HG02763 (cell line): ENCODE results near the gene PI4K2A.

Experiments used
- ATAC-seq: cut with Tn5 transposase; IDR thresholded peaks from one replicate; pipeline ENCODE4 v1.9.1; 2021; ENCODE audit warnings: mild to moderate bottlenecking, moderate library complexity; ENCODE audit not compliant: unreplicated experiment

The PI4K2A gene

GRCh38 chr10:97703398-97704067 is 63.1 kb downstream of the PI4K2A start:
- no peak for ATAC-seq

GRCh38 chr10:97704341-97704740 is 63.9 kb downstream of the PI4K2A start:
- no peak for ATAC-seq

- no peak for ATAC-seq
Measured at GRCh38 chr10:97705006-97705670, 64.7 kb downstream of the PI4K2A start.

GRCh38 chr10:97707134-97707861 is 66.8 kb downstream of the PI4K2A start:
- no peak for ATAC-seq

- ATAC-seq: no peak
Measured at GRCh38 chr10:97708167-97708566, 67.7 kb downstream of the PI4K2A start.

- ATAC-seq: no peak
Measured at GRCh38 chr10:97708976-97709946, 68.8 kb downstream of the PI4K2A start.

GRCh38 chr10:97711640-97712572 is 71.4 kb downstream of the PI4K2A start:
- ATAC-seq: no peak

- ATAC-seq: no peak
Measured at GRCh38 chr10:97713339-97713825, 72.9 kb downstream of the PI4K2A start, which contains the start of gene MARVELD1. Gene MARVELD1, plus strand, starts transcription at chr10:97713730. Its CDS starts 147 bp downstream, at chr10:97713877.

GRCh38 chr10:97713826-97714400 is 73.4 kb downstream of the PI4K2A start:
- peak; percentile 68 for ATAC-seq

- peak; percentile 11 for ATAC-seq
Measured at GRCh38 chr10:97714401-97715258, 74.2 kb downstream of the PI4K2A start.

- ATAC-seq: no peak
Measured at GRCh38 chr10:97715259-97715874, 74.9 kb downstream of the PI4K2A start.

- no peak for ATAC-seq
Measured at GRCh38 chr10:97717627-97718026, 77.2 kb downstream of the PI4K2A start.

GRCh38 chr10:97718178-97718577 is 77.7 kb downstream of the PI4K2A start:
- ATAC-seq: no peak

GRCh38 chr10:97718659-97719142 is 78.2 kb downstream of the PI4K2A start:
- ATAC-seq: no peak

GRCh38 chr10:97719602-97720001 is 79.1 kb downstream of the PI4K2A start:
- no peak for ATAC-seq

GRCh38 chr10:97721871-97722780 is 81.7 kb downstream of the PI4K2A start:
- ATAC-seq: no peak
